ENCODE measurements around the gene SETMAR. TPM values are rescaled to one million over a fixed set of nuclear protein-coding genes. Genes with fewer than 3 reads are reported as not detected.
"Not testable (repeated sequence)": the region's sequence is repeated elsewhere in the genome, so short reads cannot be mapped to it uniquely, and the experiment has no call there.

The SETMAR gene
- total RNA-seq, 1 experiment from 2014 or later, result 9.4 TPM

DNA sequence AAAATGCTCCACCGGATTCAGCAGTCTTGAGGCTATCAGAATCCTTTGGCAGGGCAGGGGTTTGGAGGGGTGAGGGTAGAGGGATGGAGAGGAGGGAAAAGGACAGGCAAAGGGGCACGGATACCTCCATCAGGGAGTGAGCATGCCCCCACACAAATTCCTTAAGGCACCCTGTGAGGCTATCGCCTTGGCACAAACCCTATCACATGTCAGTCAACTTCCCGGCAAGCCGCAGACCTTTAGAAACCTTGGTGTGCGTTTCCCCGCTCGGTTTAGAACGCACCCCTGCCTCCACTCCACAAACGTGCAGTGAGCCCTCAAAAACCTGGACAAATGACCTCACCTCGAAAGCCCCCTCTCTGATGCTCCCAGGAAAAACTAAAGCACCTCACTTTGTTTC, 422 bp upstream of the SETMAR start:
- peak; percentile 2 for ATAC-seq
- H4K20me1 ChIP-seq (ENCODE audit: insufficient read depth), result no peaks in the 10 kb centered on the region
- H3K27me3 ChIP-seq (ENCODE audit: insufficient read depth, low read length), result no peaks in the 10 kb centered on the region
- peaks cover 8% of the 10 kb centered on the region; the same call in 1 of the 2 replicates for H3K79me2 ChIP-seq (ENCODE audit: insufficient read depth, low read length)
- peak overlapping the region; percentile 65 to 72 for H3K4me3 ChIP-seq (replicated peaks in 1 of 2; ENCODE audit: low read depth in 1 of 2, low read length in 2 of 2)
- RAD21 ChIA-PET (ENCODE audit: low non-redundant PET in 1 of 2, low total read pairs in 2 of 2, uncharacterized antibody in 2 of 2, unreplicated experiment in 2 of 2), result no interaction called here
- DNase-seq (ENCODE audit: low read depth, low spot score), result no peak
- H3K4me2 ChIP-seq (ENCODE audit: low read length), result peak overlapping the region; percentile 80
- TF ChIP-seq SIN3A (IDR thresholded peaks at IDR 0.05; ENCODE audit: low read depth) (no peak), EZH2 (IDR thresholded peaks at IDR 0.05) (no peak), FOSL1 (IDR thresholded peaks at IDR 0.05; ENCODE audit: low read depth) (no peak)
- TF ChIP-seq, protein P1, sequence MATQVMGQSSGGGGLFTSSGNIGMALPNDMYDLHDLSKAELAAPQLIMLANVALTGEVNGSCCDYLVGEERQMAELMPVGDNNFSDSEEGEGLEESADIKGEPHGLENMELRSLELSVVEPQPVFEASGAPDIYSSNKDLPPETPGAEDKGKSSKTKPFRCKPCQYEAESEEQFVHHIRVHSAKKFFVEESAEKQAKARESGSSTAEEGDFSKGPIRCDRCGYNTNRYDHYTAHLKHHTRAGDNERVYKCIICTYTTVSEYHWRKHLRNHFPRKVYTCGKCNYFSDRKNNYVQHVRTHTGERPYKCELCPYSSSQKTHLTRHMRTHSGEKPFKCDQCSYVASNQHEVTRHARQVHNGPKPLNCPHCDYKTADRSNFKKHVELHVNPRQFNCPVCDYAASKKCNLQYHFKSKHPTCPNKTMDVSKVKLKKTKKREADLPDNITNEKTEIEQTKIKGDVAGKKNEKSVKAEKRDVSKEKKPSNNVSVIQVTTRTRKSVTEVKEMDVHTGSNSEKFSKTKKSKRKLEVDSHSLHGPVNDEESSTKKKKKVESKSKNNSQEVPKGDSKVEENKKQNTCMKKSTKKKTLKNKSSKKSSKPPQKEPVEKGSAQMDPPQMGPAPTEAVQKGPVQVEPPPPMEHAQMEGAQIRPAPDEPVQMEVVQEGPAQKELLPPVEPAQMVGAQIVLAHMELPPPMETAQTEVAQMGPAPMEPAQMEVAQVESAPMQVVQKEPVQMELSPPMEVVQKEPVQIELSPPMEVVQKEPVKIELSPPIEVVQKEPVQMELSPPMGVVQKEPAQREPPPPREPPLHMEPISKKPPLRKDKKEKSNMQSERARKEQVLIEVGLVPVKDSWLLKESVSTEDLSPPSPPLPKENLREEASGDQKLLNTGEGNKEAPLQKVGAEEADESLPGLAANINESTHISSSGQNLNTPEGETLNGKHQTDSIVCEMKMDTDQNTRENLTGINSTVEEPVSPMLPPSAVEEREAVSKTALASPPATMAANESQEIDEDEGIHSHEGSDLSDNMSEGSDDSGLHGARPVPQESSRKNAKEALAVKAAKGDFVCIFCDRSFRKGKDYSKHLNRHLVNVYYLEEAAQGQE (IDR thresholded peaks at IDR 0.05; ENCODE audit: low read depth), result no peak
- H3K36me3 ChIP-seq (ENCODE audit: control insufficient read depth in 1 of 2, insufficient read depth in 2 of 2, low read length in 2 of 2), result no peaks in the 10 kb centered on the region
- H3K27ac ChIP-seq (ENCODE audit: low read depth, low read length), result peak overlapping the region; percentile 88
- CTCF ChIA-PET, result no interaction called here
- H2AFZ ChIP-seq (ENCODE audit: low read depth, low read length, poor library complexity, severe bottlenecking), result peak overlapping the region; percentile 72
- POLR2A ChIA-PET, result no interaction called here
- no peaks in the 10 kb centered on the region for H3K9me3 ChIP-seq (ENCODE audit: control insufficient read depth in 1 of 2, insufficient read depth in 1 of 2, low read depth in 1 of 2, low read length in 2 of 2)
- no peaks in the 10 kb centered on the region for H3K9me2 ChIP-seq (ENCODE audit: insufficient read depth)
- no TSS peak for BruUV-seq (replicated peaks)
- H3K4me1 ChIP-seq (ENCODE audit: control insufficient read depth in 1 of 2, insufficient read depth in 2 of 2, low read length in 2 of 2), result peaks cover 0 to 18% of the 10 kb centered on the region in 2 experiments; a peak in 1 of 4 replicates
- H3K9ac ChIP-seq (ENCODE audit: low read length), result peak overlapping the region; percentile 74
- intact Hi-C loops (cut with micrococcal nuclease), result no loop called here

DNA sequence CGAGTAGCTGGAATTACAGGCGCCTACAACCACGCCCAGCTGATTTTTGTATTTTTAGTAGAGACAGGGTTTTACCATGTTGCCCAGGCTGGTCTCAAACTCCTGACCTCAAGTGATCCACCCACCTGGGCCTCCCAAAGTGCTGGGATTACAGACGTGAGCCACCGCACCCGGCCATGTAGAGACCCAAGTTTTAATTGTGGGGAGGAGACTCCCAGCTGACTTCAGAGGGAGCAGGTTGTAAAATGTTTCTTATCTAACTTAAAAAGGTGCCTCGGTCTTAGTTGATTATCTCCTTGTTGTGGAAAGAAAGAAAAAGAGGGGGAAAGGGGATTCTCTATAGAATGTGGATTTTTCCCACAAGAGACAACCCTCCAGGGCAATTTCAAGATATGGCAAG, 2.0 kb downstream of the SETMAR start:
- H3K27me3 ChIP-seq (ENCODE audit: insufficient read depth, low read length); POLR2A ChIA-PET; RAD21 ChIA-PET (ENCODE audit: low non-redundant PET in 1 of 2, low total read pairs in 2 of 2, uncharacterized antibody in 2 of 2, unreplicated experiment in 2 of 2); H4K20me1 ChIP-seq (ENCODE audit: insufficient read depth); H3K79me2 ChIP-seq (ENCODE audit: insufficient read depth, low read length); H3K27ac ChIP-seq (ENCODE audit: low read depth, low read length); BruUV-seq (replicated peaks); ATAC-seq; H3K4me2 ChIP-seq (ENCODE audit: low read length); H3K9ac ChIP-seq (ENCODE audit: low read length); H2AFZ ChIP-seq (ENCODE audit: low read depth, low read length, poor library complexity, severe bottlenecking); H3K36me3 ChIP-seq (ENCODE audit: control insufficient read depth in 1 of 2, insufficient read depth in 2 of 2, low read length in 2 of 2); DNase-seq (ENCODE audit: low read depth, low spot score); intact Hi-C loops (cut with micrococcal nuclease); H3K4me3 ChIP-seq (replicated peaks in 1 of 2; ENCODE audit: low read depth in 1 of 2, low read length in 2 of 2); H3K9me3 ChIP-seq (ENCODE audit: control insufficient read depth in 1 of 2, insufficient read depth in 1 of 2, low read depth in 1 of 2, low read length in 2 of 2); H3K9me2 ChIP-seq (ENCODE audit: insufficient read depth): not testable (repeated sequence)
- peaks cover 0 to 18% of the 10 kb centered on the region in 2 experiments; a peak in 1 of 4 replicates for H3K4me1 ChIP-seq (ENCODE audit: control insufficient read depth in 1 of 2, insufficient read depth in 2 of 2, low read length in 2 of 2)
- CTCF ChIA-PET, result interaction anchor here (1.0 kb wide), 1 partner anchor 9 kb away, joined by 4 read pairs; no protein-coding TSS in a partner anchor
